Activated CD8-positive, alpha-beta memory T cell treated with anti-CD3 and anti-CD28 coated beads, Interleukin-2, amount 10 ng/mL, durations not matched to agents 7 days and 5 days (primary cell): Measurements from ENCODE around the gene SHISA3. TPM values are rescaled to one million over a fixed set of nuclear protein-coding genes. Genes with fewer than 3 reads are reported as not detected.

Source experiments
- ATAC-seq: fragments of 150-1000 bp; cut with Tn5 transposase; one replicate; pipeline ENCODE4 v1.10.0; 2021; ENCODE audit warnings: moderate library complexity
- CTCF ChIA-PET: fragments of 350-600 bp; sonication (Branson Sonifier 250); formaldehyde crosslinking; loops from one replicate; lab custom pipeline; 2021; ENCODE audit warnings: antibody characterized with exemption; lab: Charles Lee
- DNase-seq: peaks from one replicate; pipeline ENCODE4 v3.0.0-alpha.2; 2020
- H3K27ac Mint-ChIP-seq: one replicate; pipeline ENCODE4 v1.8.0; 2021; ENCODE audit warnings: mild to moderate bottlenecking, mixed read lengths
- H3K27me3 Mint-ChIP-seq: one replicate; pipeline ENCODE4 v1.8.0; 2021; ENCODE audit warnings: mixed read lengths
- H3K36me3 Mint-ChIP-seq: one replicate; pipeline ENCODE4 v1.8.0; 2021; ENCODE audit warnings: mild to moderate bottlenecking, mixed read lengths
- H3K4me1 Mint-ChIP-seq: one replicate; pipeline ENCODE4 v1.8.0; 2021; ENCODE audit warnings: mixed read lengths
- H3K4me3 Mint-ChIP-seq: one replicate; pipeline ENCODE4 v1.8.0; 2021; ENCODE audit warnings: mild to moderate bottlenecking, moderate library complexity, mixed read lengths
- H3K9me3 Mint-ChIP-seq: one replicate; pipeline ENCODE4 v1.8.0; 2022; ENCODE audit warnings: low read depth, mixed read lengths
- total RNA-seq, 2 experiments: library from RNA; stranded (reverse); gene quantifications; one replicate each; pipeline ENCODE4 v1.2.3, GENCODE V29; 2021

The SHISA3 gene
- under 1 TPM; 0.35 to 0.61 TPM for total RNA-seq

GRCh38 chr4:42396752-42397634 lies at the start of gene SHISA3:
Gene SHISA3 (plus strand): TSS chr4:42397488. CDS start chr4:42398057, 569 bp downstream.
- no peaks in the 10 kb centered on the region for H3K9me3 Mint-ChIP-seq
- DNase-seq (peak; percentile 54), ATAC-seq (peak; percentile 70)
- H3K4me3 Mint-ChIP-seq = peak within 1 kb of the TSS; percentile 70
- peaks cover 73% of the 10 kb centered on the region for H3K27me3 Mint-ChIP-seq
- H3K27ac Mint-ChIP-seq = peak within 1 kb of the TSS; percentile 22
- no peaks in the 10 kb centered on the region for H3K36me3 Mint-ChIP-seq
- peaks cover 25% of the 10 kb centered on the region for H3K4me1 Mint-ChIP-seq
- CTCF ChIA-PET = interaction anchor here (0.9 to 2.3 kb wide), 2 partner anchors 25 to 123 kb away, joined by 3 to 7 read pairs; no protein-coding TSS in a partner anchor

DNA sequence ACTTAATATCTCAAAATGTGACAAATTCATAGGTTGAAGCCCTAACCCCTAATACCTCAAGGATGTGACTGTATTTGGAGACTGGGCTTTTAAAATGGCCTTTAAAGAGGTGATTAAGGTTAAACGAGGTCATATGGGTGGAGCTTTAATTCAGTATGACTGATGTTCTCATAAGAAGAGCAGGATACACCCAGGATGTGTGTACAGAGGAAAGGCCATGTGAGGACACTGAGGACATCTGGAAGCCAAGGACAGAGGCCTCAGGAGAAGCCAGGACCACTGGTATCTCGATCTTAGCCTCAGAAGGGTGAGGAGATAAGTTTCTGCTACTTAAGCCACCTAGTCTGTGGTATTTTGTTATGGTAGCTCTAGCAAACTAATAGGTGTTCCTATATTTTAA lies 49.0 kb upstream of the SHISA3 start:
- Mint-ChIP-seq H3K4me3 (no peak overlapping the region), H3K27me3 (peaks cover 17% of the 10 kb centered on the region), H3K36me3 (no peaks in the 10 kb centered on the region), H3K27ac (no peak overlapping the region), H3K4me1 (no peaks in the 10 kb centered on the region), H3K9me3 (no peaks in the 10 kb centered on the region)
- CTCF ChIA-PET = no interaction called here
- no peak for DNase-seq
- no peak for ATAC-seq

GRCh38 chr4:42348692-42349091 lies 48.6 kb upstream of the SHISA3 start:
- Mint-ChIP-seq H3K4me3 (no peak overlapping the region), H3K36me3 (no peaks in the 10 kb centered on the region), H3K27ac (no peak overlapping the region), H3K27me3 (peaks cover 17% of the 10 kb centered on the region), H3K9me3 (no peaks in the 10 kb centered on the region), H3K4me1 (no peaks in the 10 kb centered on the region)
- ATAC-seq = no peak
- no peak for DNase-seq
- CTCF ChIA-PET = no interaction called here

- H3K27me3 Mint-ChIP-seq = peaks cover 34% of the 10 kb centered on the region
- CTCF ChIA-PET = no interaction called here
- H3K36me3 Mint-ChIP-seq = no peaks in the 10 kb centered on the region
- ATAC-seq (no peak), DNase-seq (no peak)
- H3K27ac Mint-ChIP-seq = no peak overlapping the region
- H3K4me3 Mint-ChIP-seq = no peak overlapping the region
- no peaks in the 10 kb centered on the region for H3K4me1 Mint-ChIP-seq
- H3K9me3 Mint-ChIP-seq = no peaks in the 10 kb centered on the region
These were observed 46.6 kb upstream of the SHISA3 start for GRCh38 chr4:42350611-42351182.

DNA sequence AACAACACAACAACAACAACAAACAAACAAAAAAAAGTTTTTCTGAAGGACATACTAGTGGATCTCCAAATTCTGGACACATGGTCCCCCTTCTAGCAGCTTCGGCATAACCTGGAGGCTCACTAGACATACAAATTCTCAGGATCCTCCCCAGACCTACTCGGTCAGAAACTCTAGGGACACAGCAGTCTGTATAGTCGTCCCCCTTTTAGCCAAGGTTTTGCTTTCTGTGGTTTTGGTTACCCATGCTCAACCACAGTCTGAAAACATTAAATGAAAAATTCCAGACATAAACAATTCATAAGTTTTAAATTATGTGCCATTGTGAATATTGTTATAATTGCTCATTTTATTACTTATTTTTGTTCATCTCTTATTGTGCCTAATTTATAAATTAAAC lies 45.2 kb upstream of the SHISA3 start:
- Mint-ChIP-seq H3K4me3 (no peak overlapping the region), H3K36me3 (no peaks in the 10 kb centered on the region), H3K27ac (no peak overlapping the region), H3K4me1 (peaks cover 3% of the 10 kb centered on the region), H3K9me3 (no peaks in the 10 kb centered on the region), H3K27me3 (peaks cover 45% of the 10 kb centered on the region)
- no peak for ATAC-seq
- CTCF ChIA-PET = no interaction called here
- DNase-seq = no peak

DNA sequence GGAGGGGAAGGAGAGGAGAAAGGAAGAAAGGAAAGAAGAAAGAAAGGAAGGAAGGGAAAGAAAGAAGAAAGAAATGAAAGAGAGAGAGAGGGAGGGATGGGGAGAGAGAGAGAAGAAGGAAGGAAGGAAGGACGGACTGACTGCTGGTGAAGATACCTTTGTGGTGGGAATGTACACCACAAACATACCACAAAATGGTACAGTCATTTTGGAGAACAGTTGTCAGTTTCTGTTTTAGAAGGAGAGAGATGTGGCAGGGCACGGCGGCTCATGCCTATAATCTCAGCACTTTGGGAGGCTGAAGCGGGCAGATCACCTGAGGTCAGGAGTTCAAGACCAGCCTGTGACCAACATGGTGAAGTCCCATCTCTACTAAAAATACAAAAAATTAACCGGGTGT lies 40.0 kb upstream of the SHISA3 start:
- Mint-ChIP-seq H3K4me1 (peaks cover 11% of the 10 kb centered on the region), H3K4me3 (no peak overlapping the region), H3K9me3 (no peaks in the 10 kb centered on the region), H3K36me3 (no peaks in the 10 kb centered on the region), H3K27me3 (peaks cover 67% of the 10 kb centered on the region), H3K27ac (no peak overlapping the region)
- DNase-seq = no peak
- no peak for ATAC-seq
- CTCF ChIA-PET = no interaction called here

DNA sequence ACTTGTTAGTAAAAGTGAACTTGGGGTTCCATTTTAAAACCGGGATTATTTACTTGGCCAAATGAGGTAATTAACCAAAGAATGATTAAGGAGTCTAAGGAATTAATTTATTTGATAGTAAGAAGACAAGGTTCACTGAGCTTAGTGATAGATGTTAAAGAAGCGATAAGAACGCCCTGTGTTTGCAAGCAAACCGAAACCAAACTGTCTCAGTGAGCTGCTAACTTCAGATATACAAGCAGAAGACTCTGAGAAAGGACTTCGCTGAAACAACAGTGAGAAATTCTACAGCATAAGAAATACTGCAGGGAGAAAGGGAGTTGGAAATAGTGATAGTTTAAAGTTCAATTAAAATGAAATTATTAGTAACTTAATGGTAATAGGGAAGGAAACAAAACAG lies 37.6 kb upstream of the SHISA3 start:
- Mint-ChIP-seq H3K9me3 (no peaks in the 10 kb centered on the region), H3K4me3 (no peak overlapping the region), H3K36me3 (no peaks in the 10 kb centered on the region), H3K27me3 (peaks cover 56% of the 10 kb centered on the region), H3K27ac (no peak overlapping the region), H3K4me1 (peaks cover 11% of the 10 kb centered on the region)
- DNase-seq (no peak), ATAC-seq (no peak)
- CTCF ChIA-PET = no interaction called here

DNA sequence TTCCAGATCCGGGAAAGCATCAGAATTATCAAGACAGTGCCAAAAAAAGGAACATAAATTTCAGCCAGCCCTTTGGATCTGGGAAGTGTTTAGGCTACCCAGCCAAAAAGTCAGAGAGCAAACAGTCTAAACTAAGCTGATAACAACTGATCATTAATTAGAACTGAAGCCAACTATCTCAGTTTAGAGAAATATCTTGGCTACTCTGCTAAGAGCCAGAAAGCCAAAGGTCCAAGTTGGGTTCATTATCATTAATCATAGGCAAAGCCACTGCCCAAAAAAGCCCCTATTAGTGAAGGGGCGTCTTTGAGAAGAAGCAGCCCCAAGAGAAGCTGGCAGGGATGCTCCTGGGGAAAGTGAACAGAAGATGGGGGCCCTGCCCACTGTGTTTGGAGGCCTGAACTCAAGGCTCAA lies 37.0 kb upstream of the SHISA3 start:
- no peaks in the 10 kb centered on the region for H3K36me3 Mint-ChIP-seq
- CTCF ChIA-PET = no interaction called here
- H3K9me3 Mint-ChIP-seq = no peaks in the 10 kb centered on the region

DNA sequence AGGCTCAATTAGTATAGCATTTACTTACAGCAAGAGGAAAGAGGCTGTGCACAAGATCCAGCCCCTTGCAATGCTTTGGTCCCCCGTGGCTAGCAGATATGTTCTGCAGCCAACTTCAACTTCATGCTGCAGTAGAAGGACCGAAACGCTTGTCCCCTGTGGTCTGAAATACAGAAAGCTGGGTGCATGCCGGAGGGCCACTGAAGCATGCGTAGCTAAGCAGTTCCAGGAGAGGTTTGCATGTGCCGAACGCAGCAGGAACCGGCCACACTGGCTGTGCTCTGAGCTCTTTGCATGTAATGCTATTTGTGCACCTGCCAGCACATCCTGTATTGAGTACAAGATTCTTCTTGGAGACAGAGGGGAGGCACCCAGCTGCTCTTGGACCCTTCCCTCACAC lies 35.8 kb upstream of the SHISA3 start:
- no peaks in the 10 kb centered on the region for H3K9me3 Mint-ChIP-seq
- peaks cover 11% of the 10 kb centered on the region for H3K4me1 Mint-ChIP-seq
- no peak for DNase-seq
- no peak overlapping the region for H3K27ac Mint-ChIP-seq
- CTCF ChIA-PET = interaction anchor here (0.6 kb wide), 1 partner anchor 12 kb away, joined by 4 read pairs; no protein-coding TSS in a partner anchor
- no peaks in the 10 kb centered on the region for H3K36me3 Mint-ChIP-seq
- no peak for ATAC-seq
- H3K27me3 Mint-ChIP-seq = peaks cover 40% of the 10 kb centered on the region
- no peak overlapping the region for H3K4me3 Mint-ChIP-seq

More for the DNA sequence above, 37.0 kb upstream of the SHISA3 start:
- no peak overlapping the region for H3K27ac Mint-ChIP-seq
- no peak for ATAC-seq
- DNase-seq = no peak
- H3K4me3 Mint-ChIP-seq = no peak overlapping the region
- H3K27me3 Mint-ChIP-seq = peaks cover 52% of the 10 kb centered on the region
- peaks cover 11% of the 10 kb centered on the region for H3K4me1 Mint-ChIP-seq

DNA sequence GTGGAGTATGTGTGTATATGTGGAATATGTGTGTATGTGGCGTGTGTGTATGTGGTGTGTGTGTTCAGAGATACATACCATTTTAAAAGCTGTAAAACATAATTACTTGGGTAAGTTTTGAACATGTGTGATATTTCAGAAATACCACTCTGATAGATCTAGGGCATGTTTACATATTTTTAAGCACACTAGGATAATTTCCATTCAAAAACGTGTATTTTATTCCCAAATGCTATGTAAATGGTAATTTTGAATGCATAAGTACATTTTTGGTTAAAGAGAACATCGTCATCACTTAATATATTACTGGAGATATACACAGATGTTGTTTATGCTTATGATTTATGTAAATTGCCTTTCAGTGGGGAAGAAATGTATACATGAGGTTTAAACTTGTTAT lies 34.7 kb upstream of the SHISA3 start:
- Mint-ChIP-seq H3K27me3 (peaks cover 33% of the 10 kb centered on the region), H3K4me1 (peaks cover 4% of the 10 kb centered on the region), H3K27ac (no peak overlapping the region), H3K9me3 (no peaks in the 10 kb centered on the region), H3K36me3 (no peaks in the 10 kb centered on the region), H3K4me3 (no peak overlapping the region)
- DNase-seq (no peak), ATAC-seq (no peak)
- CTCF ChIA-PET = no interaction called here

DNA sequence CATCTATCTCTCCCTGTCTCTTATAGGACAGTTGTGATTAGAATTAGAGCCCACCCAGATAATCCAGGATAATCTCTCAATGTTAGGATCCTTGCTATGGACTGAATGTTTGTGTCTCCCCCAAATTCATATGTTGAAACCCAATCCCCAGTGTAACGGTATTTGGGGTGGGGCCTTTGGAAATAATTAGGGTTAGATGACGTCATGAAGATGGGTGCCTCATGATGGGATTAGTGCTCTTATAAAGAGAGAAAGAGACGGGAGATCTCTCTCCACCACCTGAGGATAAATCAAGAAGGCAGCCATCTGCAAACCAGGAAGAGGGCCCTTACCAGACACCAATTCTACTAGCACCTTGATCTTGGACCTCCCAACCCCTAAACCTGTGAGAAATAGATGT lies 33.7 kb upstream of the SHISA3 start:
- CTCF ChIA-PET = no interaction called here
- ATAC-seq (no peak), DNase-seq (no peak)
- no peaks in the 10 kb centered on the region for H3K4me1 Mint-ChIP-seq
- no peak overlapping the region for H3K27ac Mint-ChIP-seq
- H3K27me3 Mint-ChIP-seq = peaks cover 23% of the 10 kb centered on the region
- no peaks in the 10 kb centered on the region for H3K36me3 Mint-ChIP-seq
- H3K4me3 Mint-ChIP-seq = no peak overlapping the region
- no peaks in the 10 kb centered on the region for H3K9me3 Mint-ChIP-seq

GRCh38 chr4:42364266-42365053 lies 32.8 kb upstream of the SHISA3 start:
- H3K4me1 Mint-ChIP-seq = no peaks in the 10 kb centered on the region
- ATAC-seq = no peak
- CTCF ChIA-PET = no interaction called here
- H3K27ac Mint-ChIP-seq = no peak overlapping the region
- H3K27me3 Mint-ChIP-seq = peaks cover 14% of the 10 kb centered on the region
- H3K9me3 Mint-ChIP-seq = no peaks in the 10 kb centered on the region
- DNase-seq = no peak
- H3K36me3 Mint-ChIP-seq = no peaks in the 10 kb centered on the region
- no peak overlapping the region for H3K4me3 Mint-ChIP-seq

GRCh38 chr4:42366959-42367358 lies 30.3 kb upstream of the SHISA3 start:
- CTCF ChIA-PET = no interaction called here
- DNase-seq = no peak
- H3K27me3 Mint-ChIP-seq = peaks cover 7% of the 10 kb centered on the region

More at GRCh38 chr4:42366959-42367358, 30.3 kb upstream of the SHISA3 start:
- H3K4me3 Mint-ChIP-seq = no peak overlapping the region
- no peak overlapping the region for H3K27ac Mint-ChIP-seq
- ATAC-seq = no peak
- no peaks in the 10 kb centered on the region for H3K9me3 Mint-ChIP-seq
- H3K36me3 Mint-ChIP-seq = no peaks in the 10 kb centered on the region
- no peaks in the 10 kb centered on the region for H3K4me1 Mint-ChIP-seq
